Stimulated activated CD4-positive, alpha-beta T cell treated with anti-CD3 and anti-CD28 coated beads, Interleukin-12 subunit alpha, Interleukin-12 subunit beta, amount 100 ng/mL, for 48 hours (primary cell): Measurements from ENCODE around the gene TSHZ1.
"Not testable (repeated sequence)": the region's sequence is repeated elsewhere in the genome, so short reads cannot be mapped to it uniquely, and the experiment has no call there.

Source experiments
- DNase-seq, 3 donors: peaks; one replicate each; pipeline ENCODE4 v3.0.0-alpha.2; 2020; ENCODE audit warnings: low read depth in 2 of 3, low spot score in 1 of 3

Gene TSHZ1

DNA sequence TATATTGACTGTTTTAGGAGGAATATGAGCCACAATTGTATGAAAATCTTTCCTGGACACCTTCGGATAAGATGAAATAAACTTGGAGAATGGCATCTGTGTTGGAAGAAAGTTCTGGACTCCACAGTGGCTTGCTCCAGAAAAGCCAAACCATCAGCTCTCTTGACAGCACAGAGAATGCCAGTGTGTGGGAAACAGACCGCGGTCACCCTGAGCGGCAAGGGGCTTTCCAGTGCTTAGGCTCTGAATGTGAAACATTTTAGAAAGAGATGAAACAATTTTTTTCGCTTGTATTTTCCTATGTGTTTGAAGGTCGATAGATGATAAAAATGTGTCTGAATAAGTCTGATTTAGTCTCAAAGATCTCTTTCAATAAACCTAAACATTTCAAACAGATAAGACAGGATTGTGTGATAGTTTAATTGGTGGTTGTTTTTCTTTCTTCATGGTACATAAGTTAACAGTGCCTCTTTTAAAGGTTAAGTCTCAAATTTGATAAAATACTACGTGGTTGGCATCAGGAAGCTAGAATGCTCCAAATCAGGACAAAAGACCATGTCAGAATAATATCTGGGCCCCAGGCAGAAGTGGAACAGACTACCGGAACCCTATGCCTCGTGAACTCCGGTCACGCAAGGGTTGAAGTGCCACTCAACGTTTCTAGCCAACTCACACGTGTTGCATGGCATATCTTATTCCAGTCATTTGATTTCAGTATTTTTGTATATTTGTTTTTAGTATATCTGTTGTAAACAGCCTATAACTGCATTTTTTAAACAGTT, 30.6 kb upstream of the TSHZ1 start:
- no peak for DNase-seq

DNA sequence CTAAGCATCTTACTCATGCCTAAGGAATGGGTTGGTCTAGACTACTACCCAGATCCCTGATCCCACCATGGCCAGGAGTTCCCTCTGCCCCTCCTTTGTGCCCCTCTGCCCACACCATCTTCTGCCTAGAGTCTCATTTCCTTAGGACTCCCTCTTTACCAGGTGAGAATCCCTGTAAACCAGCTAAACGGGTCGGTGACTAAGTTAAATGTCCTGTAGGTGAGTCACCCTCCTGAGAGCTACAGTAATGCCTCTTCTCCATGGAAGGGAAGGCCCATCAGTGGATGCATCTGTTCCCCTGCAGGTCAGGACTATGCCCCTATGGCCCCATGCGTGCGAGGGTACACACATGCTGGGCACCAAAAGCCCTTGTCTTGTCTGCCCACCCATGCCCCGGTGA, 27.1 kb upstream of the TSHZ1 start:
- DNase-seq, result no peak

DNA sequence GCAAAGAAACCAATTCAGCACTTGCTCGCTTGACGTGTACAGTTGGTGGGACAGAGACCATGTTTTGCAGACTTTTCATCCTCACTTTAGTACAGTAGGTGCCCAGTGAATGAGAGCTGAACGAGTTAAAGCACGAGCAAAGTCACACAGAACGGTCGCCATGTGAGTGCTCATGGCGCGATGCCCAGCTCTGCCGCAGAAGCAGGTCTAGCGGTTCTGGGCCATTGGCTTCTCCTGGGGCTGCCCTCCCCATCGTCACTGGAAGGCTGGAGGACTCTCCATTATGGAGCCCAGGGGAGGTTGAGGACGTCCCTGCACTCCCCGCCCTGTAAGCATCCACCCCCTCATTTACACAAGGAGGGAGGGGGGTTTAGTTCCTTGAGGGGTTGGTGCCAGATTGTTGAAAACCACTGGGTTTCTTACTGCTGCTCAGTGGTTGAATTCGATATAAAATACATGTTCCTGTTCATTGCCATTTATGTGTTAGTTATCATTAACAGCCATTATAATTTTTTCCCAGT, 26.6 kb upstream of the TSHZ1 start:
- DNase-seq, result no peak

DNA sequence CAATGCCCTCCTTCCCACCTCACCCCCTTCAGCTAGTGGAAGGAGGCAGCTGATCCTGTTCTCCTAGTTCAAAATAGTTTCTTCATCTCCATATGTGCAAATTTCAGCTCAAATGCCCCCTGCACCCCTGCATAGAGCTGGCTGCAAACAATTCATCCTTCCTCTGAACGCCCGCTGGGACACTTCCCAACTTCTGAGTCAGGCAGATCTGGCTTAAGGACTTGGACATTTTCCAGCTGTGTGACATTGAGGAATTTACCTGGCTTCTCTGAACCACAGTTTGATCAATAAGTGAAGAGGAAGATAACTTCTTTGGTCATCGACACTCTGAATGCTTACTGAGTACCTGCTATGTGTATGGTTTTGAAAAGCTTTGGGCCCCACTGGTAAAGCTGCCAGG, 25.1 kb upstream of the TSHZ1 start:
- DNase-seq, result no peak

DNA sequence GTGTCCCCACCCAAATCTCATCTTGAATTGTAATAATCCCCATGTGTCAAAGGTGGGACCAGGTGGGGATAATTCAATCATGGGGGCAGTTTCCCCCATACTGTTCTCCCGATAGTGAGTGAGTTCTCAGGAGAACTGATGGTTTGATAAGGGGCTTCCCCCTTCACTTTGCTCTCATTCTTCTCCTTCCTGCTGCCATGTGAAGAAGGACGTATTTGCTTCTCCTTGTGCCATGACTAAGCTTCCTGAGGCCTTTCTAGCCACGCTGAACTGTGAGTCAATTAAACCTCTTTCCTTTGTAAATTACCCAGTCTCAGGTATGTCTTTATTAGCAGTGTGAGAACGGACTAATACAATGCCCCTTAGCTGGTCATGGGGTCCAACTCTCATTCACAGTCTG, 22.9 kb upstream of the TSHZ1 start:
- DNase-seq, result not testable (repeated sequence)

DNA sequence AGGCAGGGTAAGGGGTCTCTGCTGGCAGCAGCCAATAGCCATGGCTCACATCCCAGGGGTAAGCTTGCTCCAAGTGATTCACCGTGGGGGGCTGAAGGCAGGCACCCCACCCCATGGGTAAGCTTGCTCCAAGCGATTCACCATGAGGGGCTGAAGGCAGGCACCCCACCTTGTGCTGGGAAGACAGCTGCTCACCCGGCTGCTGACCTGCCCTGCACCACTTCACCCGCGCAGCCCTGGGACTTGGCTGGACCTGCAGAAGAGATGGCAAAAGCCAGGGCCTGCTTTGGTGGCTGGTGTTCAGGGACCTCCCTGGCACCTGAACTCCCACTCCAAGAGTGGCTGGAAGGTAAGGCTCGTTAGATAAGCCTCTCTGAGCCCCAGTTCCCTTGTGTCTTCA, 20.9 kb upstream of the TSHZ1 start:
- DNase-seq, result no peak

DNA sequence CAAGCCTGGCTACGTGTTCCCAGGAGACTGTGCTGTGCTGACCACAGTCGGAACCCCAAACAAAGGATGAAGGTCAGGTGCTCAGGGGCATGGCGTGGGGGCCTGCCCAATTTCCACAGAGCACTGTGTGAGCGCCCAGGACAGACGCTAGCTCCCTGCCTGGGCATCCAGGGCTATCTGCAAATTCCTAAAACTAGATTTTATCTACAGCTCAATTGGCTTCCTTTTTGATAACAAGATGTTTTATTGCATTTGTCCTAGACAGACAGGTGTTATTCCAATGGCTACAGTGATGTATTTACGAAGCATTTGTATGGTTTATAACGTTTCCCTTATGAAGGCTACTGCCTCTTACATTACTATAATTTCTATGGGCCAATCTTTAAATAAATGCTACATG, 17.7 kb upstream of the TSHZ1 start:
- DNase-seq, result no peak

DNA sequence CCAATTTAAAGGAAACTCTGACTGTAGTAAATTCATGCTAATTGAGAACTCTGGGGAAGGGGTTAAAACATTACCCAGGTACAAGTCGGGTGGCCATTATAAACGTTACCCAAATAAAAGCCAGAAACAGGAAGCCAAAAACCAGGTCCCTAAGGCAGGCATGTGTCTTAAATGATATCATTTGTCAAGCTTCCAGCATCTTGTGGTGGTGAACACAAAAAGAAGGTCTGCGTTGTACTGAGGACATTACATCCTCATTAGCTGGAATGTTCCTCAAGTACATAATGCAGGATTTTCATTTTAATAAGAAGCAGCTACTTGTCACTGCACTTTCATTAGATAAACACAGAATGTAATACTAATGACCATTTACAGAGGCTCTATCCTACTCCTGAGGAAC, 12.6 kb upstream of the TSHZ1 start:
- DNase-seq, result no peak

DNA sequence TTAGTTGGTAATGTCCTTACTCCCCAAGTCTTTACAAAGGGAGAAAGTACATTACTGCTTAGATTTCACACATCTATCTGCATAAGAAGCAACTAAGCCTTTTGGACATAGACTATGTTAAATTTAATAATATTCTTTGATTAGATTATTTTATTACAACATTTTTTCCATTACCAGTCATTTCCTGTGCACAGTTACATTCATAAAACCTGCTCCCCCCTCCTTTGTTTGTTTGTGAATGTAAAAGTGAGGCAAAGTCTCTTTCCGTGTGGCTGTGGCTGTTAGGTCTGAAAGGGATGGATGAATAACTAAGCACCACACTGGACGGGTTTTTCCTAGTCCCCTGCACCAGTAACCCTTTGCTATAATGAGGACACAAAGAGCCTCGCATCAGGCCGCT, 11.3 kb upstream of the TSHZ1 start:
- no peak for DNase-seq

DNA sequence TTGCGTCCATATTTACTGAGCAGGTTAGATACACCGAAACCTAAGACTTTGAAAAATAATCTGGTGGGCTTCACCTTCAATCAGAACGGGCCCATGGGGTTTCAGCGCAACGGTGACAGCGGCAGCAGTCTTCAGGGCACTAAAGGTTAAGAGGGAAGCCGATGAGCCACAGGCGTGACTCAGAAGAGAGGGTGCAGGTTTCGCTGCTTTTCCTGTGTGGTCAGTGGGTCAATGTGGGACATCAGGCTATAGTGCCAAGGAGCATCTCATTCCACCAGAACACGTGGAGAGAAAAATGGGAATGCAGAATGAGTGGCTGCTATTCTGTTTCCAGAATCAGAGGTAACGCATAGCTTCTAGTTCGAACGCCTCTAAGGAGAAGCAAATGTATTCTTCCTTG, 10.5 kb upstream of the TSHZ1 start:
- no peak for DNase-seq

DNA sequence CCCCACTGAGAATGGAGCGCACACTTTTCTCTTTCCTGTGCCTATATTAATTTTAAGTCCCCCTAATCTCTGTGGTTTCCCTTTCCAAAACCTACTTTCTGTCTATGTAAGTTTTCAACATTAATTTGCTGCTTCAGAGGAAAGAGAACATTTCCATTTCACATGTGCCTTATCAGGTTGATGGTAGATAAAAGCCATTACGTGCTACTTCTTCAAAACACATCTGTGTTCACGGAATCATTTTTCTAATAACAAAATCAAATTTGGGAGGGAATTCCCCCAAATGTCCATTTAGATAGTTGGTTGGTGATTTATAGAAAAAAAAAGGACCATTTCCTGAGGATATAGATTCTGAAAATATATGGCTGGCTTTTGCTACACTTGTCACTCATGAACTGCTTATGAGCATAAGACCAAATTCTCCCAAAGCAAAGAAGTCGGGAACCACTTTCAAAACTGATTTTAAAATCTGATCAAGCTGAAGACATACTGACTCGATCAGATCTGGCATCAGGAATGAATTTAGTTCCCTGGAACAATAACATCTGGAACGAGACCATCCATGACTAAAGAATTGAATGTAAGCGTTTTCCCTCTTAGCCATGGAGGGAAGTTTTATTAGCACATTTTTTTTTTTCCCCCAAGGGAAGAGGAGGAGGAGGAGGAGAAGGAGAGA, 9.9 kb upstream of the TSHZ1 start:
- DNase-seq, result no peak

DNA sequence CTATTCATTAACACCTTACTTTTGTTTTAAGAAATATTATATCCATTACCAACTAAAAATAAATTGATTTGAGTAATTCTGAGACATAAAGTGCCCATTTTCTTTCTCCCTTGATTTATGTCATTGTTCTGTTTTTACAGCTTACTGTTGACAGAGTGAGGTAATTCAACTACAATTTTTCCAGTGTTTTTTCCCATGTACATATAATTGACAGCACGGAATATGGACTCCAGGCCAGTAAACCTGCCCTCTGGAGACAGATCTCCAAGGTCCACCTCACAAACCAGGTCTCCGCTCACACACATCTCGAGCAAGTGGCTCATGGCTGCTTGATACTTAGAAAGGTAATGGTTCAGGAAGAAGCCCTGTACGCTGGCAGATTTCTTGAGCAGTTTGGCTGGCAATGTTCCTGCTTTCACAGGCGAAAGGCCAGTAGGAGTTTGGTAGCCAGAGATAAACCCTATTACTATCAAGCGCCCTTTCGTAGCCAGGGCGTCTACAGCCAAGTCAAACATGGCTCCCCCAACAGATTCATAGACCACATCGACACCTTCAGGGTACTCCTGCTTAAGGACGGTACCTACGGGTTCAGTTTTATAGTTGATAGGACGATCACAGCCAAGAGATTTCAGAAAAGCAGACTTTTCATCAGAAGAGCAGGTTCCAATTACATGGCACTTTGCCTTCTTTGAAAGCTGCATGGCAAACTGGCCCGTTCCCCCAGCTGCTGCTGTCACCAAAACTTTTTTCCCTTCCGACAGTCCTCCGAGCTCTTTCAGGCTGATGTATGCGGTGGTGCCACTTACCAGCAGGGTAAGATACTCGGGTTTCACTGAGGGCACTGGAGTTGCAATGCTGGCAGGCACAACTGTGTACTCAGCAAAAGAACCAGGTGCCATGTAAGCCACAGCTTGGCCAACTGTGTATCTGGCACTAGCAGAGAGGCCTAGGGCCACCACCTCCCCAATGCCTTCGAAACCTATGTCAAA, 9.0 kb upstream of the TSHZ1 start:
- no peak for DNase-seq

DNA sequence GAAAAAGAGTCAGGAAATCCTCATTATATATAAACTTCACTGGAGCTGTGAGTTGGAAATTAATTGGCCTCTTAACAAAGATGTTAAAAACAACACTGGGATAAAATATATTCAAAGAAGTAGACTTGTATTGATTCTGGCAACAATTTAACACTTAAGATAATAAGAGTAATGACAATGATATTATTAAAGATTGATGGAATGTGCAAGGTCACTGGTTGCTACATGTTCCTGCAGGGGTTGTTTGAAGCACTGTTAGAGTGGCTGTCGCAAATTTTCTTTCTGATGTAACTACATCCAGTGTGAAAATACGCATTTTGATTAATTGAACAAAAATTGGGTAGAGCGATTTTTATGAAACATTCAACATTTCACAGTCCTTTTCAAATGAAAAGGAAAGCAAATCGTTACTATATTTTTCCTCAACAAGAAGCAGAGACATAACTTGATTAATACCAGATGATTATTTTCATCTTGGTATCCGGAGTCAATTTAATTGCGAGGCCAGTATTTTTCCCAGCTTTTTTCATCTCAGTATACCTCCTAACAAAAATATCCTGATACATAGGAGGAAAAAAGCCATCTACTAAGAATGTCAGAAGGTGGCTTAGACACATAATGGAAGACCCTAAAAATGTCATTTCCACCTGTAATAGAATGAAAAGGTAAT, 7.8 kb upstream of the TSHZ1 start:
- DNase-seq, result no peak

DNA sequence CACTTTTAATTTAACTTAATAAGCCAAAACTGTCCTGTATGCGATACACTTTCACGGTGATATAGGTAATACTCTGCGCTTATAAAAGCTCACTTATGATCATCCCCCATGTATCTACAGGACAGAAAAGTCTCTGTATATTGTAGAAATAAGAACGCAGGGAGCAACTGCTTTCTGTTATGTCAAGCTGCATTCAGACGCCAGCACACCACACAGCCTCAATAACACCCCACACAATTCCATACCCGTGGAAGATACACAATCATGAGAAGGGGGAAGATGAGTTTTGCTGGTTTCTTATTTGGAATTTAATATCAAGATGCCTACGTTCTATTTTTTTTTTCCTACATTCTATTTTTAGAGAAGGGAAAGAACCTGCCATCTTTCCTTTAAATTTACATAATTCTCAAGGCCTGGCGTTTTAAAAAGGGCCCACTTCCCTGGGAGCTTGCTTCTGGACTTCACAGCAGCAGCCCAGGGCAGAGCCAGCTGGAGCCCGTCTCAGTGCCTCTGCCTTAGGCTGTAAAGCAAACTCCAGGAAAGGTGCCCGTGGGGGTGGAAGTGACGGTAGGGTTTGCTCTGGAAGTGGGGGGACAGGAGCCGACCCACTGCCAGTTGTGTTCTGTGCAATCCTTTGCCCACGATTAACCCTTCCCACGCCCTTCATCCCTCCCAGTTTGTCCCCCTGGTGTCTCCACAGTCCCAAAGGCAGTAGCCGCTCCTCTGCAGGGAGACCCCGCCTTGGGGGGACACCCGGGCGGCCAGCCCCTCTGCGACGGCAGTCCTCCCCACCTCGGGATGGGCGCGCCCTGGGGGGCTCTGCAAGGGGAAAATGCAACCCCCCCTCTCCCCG, 7.0 kb upstream of the TSHZ1 start:
- DNase-seq, result no peak

DNA sequence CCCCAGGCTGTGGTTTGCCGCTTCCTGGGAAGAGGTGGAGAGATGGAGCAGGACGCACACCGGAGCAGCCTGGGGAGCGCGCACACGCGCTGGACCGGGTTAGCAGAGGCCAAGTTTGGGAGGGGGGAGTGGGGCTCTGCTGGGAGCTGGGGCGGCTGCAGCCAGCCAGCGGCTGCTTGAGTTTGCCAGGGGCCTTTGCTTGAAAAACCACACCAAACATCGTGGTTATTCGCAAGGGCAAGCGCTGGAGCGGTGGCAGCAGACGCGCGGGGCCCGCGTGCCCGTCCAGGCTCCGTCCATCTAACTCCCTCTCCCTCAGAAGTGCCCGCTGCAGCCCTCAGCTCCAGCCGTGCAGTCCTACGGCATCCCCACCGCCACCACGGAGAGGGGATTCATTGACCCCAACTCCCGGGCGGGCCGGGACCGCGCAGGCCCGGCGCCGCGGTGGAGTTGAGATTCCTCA, 6.3 kb upstream of the TSHZ1 start:
- DNase-seq, result no peak

DNA sequence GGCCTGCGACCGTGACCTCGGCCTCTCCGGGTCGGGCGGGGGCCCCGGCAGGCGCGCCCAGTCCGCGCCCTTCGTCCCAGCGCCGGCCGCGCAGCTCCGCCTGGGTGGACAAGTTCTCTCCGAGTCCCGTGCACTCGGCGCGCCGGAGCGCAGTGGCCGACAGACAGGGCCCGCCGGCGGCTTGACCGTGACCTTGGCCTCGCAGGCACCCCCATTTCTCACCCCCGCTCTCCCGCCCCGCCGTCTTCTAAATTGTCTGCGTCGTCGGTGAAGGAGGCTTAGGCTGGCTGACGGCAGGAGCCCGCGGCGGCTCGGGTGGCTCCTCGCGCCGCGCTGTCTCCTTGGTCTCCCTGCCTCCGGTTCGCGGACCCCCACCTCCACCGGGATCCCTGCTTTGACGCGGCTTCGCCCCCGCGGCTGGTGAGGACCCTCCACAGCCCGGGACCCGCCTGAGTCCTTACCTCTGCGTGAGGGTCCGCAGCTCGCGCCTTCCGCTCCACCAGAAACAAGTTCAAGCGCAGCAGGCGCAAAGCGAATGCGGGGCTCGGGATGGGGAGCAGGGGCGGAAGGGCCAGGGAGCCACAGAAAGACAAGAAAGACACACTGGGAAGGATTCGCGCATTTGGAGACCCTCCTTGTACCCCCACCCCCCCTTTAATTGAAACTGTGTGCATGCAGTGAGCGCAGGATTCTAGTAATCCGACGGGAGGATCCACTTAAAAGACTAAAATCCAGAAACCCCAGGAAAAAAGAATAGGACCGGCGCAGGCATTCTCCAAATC, 5.7 kb upstream of the TSHZ1 start:
- no peak for DNase-seq

DNA sequence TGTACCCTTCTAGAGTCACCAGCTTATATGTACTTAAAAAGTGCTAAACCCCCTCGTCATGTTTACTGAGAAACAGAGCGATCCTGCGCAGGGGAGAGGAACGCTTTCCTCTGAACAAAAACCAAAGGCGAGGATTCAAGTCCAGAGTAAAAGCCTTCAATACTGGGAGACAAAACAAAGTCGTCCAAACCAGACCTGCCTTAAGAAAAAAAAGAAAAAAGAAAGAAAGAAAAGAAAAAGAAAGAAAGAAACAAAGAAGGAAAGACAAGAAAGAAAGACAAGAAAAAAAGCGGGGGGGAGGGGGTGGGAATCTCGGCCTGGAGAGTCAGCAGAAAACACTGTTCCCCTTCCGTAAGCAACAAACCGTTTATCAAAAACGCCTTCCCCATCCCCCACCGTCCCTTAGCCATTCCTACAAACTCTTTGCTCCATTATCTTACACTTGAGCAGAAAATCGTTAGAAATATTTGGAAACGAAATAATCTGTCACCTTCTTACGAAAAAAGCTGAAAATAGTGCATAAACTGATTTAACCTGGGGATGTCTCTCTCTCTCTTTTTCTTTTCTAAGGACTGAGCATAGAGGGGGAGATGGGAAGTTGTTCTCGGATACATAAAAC, 5.0 kb upstream of the TSHZ1 start:
- no peak for DNase-seq

DNA sequence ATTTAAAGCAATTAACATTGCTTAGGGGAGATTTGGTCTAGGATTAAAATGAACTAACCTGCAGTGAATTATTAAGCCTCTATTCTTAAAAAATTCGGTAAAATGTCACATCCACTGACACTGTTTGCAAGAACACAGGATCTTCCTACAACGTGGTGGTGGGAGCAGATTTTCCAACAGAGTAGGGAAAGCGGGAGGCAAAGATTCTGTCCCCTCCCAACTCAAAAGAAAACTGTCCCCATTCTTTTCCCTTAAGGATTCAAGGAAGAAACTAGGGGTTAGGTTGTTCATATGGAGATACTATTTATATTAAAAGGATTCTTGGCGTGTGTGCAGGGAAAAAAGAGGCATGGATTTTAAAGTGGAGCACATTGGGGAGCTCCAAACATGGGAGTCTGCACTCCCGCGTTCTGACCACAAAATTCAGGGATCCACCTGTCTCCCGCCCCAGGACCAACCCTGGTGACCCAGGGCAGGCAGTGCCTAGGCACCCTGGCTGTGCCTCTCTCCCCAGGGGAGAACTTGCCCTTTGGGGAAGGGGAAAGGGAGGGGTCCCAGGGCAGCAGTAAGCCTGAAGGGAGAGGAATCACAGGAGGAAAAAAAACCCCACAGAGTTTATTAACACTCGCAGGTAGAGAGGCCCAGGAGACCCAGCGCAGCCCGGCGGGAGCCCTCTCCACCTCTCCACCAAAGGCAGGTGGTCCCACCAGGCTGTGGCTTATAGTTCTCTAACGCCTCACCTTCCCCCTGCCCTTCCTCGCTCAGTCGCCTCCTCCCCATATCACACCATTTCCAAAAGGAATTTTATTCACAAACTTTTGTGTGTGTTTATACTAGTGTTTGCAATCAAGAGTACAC, 3.9 kb upstream of the TSHZ1 start:
- no peak for DNase-seq
